Posterior cingulate gyrus (tissue), 11 donors: Measurements from ENCODE around the gene WDR13.
A peak's percentile ranks its signal among the peaks of the same experiment; 100 is the strongest.
"Not testable (repeated sequence)": the region's sequence is repeated elsewhere in the genome, so short reads cannot be mapped to it uniquely, and the experiment has no call there.

Experiments
- DNase-seq, 10 donors: peaks; one replicate each; pipeline versions ENCODE4 v3.0.0 to v3.0.0-alpha.2; 2020 to 2021; ENCODE audit warnings: mixed read lengths in 3 of 10
- intact Hi-C: fragments of 100-400 bp; cut with DNase I; formaldehyde crosslinking; loops from one replicate; pipeline ENCODE4 v1.15.1; 2023

The WDR13 gene

GRCh38 chrX:48648336-48648751 lies 51.1 kb downstream of the WDR13 start:
- intact Hi-C loops = no loop called here
- DNase-seq = peak in 4 of 10 donors; percentile 9 to 26 (median 18)

DNA sequence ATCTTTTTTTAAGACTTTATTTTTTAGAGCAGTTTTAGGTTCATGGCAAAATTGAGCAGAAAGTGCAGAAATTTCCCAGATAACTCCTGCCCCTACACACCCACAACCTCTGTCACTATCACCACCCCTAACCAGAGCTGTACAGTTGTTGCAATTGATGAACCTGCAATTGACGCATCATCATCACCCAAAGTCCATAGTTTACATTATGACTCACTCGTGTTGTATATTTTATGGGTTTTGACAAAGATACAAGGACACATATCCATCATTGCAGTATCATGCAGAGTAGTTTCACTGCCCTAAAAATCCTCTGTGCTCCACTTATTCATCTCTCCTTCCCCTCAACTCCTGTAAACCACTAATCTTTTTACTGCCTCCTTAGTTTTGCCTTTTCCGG lies 51.8 kb downstream of the WDR13 start:
- no peak for DNase-seq
- intact Hi-C loops = no loop called here

DNA sequence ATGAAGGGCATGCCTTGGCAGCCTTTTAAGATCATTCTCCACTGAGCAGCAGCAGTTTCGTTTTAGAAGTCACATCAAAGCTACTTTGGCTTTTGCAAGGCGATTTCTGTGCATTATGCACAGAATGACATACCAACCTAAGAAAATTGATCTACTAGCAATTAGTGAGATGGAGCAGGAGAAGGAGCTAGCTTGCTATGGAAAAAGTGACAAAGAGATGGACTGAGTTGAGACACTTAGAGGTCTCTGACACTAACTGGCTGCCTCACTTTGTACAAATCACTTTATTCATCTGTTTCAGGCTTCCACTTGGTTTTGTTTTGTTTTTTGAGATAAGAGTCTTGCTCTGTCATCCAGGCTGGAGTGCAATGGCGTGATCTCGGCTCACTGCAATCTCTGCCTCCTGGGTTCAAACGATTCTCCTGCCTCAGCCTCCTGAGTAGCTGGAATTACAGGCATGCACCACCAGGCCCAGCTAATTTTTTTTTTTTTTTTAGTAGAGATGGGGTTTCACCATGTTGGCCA lies 54.8 kb downstream of the WDR13 start:
- intact Hi-C loops, DNase-seq: not testable (repeated sequence)

- DNase-seq = peak in 1 of 10 donors; percentile 15
- intact Hi-C loops = not testable (repeated sequence)
These were observed 57.5 kb downstream of the WDR13 start for GRCh38 chrX:48654746-48655145.
